Activated CD4-positive, alpha-beta T cell treated with anti-CD3 and anti-CD28 coated beads, Interleukin-2, amount 10 ng/mL, durations not matched to agents 7 days and 5 days (primary cell): ENCODE results near the gene PEAK3. TPM values are rescaled to one million over a fixed set of nuclear protein-coding genes. Genes with fewer than 3 reads are reported as not detected.

Experiments
- CTCF ChIA-PET: fragments of 350-600 bp; sonication (Branson Sonifier 250); formaldehyde crosslinking; loops from one replicate; lab custom pipeline; 2021; ENCODE audit warnings: antibody characterized with exemption; lab: Charles Lee
- POLR2A ChIA-PET: fragments of 350-600 bp; sonication (Branson Sonifier 250); formaldehyde crosslinking; loops from one replicate; lab custom pipeline; 2021; ENCODE audit warnings: antibody characterized with exemption; lab: Charles Lee
- DNase-seq: peaks from one replicate; pipeline ENCODE4 v3.0.0-alpha.2; 2020
- H3K27ac Mint-ChIP-seq: one replicate; pipeline ENCODE4 v1.8.0; 2021; ENCODE audit warnings: mild to moderate bottlenecking, moderate library complexity, mixed read lengths
- H3K27me3 Mint-ChIP-seq: one replicate; pipeline ENCODE4 v1.8.0; 2021; ENCODE audit warnings: mixed read lengths
- H3K36me3 Mint-ChIP-seq: one replicate; pipeline ENCODE4 v1.8.0; 2021; ENCODE audit warnings: low read depth, mixed read lengths
- H3K4me1 Mint-ChIP-seq: one replicate; pipeline ENCODE4 v1.8.0; 2021; ENCODE audit warnings: mixed read lengths
- H3K4me3 Mint-ChIP-seq: one replicate; pipeline ENCODE4 v1.8.0; 2021; ENCODE audit warnings: mild to moderate bottlenecking, moderate library complexity, mixed read lengths
- H3K9me3 Mint-ChIP-seq: one replicate; pipeline ENCODE4 v1.8.0; 2021; ENCODE audit warnings: mixed read lengths
- total RNA-seq, 2 experiments: library from RNA; stranded (reverse); gene quantifications; one replicate each; pipeline ENCODE4 v1.2.3, GENCODE V29; 2021

PEAK3 gene
- under 1 TPM; 0.17 to 0.25 TPM for total RNA-seq

- H3K27me3 Mint-ChIP-seq: peaks cover 5% of the 10 kb centered on the region
- peaks cover 16% of the 10 kb centered on the region for H3K4me1 Mint-ChIP-seq
- peak within 1 kb of the TSS; percentile 32 for H3K4me3 Mint-ChIP-seq
- no peaks in the 10 kb centered on the region for H3K36me3 Mint-ChIP-seq
- H3K27ac Mint-ChIP-seq: peak within 1 kb of the TSS; percentile 75
- no peaks in the 10 kb centered on the region for H3K9me3 Mint-ChIP-seq
- peak; percentile 44 for DNase-seq
- POLR2A ChIA-PET: no interaction called here
- CTCF ChIA-PET: interaction anchor here (1.1 to 1.4 kb wide), 2 partner anchors 9 to 262 kb away, joined by 4 to 5 read pairs; no protein-coding TSS in a partner anchor
Measured at GRCh38 chr19:2282062-2282861, at the start of gene PEAK3. Gene PEAK3 (minus strand): TSS chr19:2282175. CDS start chr19:2280931, 1,244 bp downstream.

GRCh38 chr19:2330632-2331284, 48.8 kb upstream of the PEAK3 start:
- peaks cover 2% of the 10 kb centered on the region for H3K9me3 Mint-ChIP-seq
- ChIA-PET CTCF (no interaction called here), POLR2A (no interaction called here)
- H3K4me3 Mint-ChIP-seq: peak overlapping the region; percentile 47
- peak overlapping the region; percentile 93 for H3K27ac Mint-ChIP-seq
- H3K36me3 Mint-ChIP-seq: peaks cover 22% of the 10 kb centered on the region
- peaks cover 62% of the 10 kb centered on the region for H3K4me1 Mint-ChIP-seq
- no peak for DNase-seq
- H3K27me3 Mint-ChIP-seq: no peaks in the 10 kb centered on the region

DNA sequence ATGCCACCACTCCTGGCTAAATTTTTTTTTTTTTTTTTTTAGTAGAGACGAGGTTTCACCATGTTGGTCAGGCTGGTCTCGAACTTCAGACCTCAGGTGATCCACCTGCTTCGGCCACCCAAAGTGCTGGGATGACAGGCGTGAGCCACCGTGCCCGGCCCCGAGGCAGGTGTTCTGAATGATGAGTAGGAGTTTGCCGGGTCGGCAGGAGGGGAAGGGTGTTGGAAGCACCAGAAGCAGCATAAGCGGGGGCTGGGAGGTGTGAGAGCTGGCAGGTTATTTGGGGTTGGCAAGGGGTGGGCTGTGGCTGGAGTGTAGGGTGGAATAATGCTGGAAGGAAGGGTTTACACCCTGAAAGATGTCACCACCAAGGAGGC, 48.3 kb upstream of the PEAK3 start:
- Mint-ChIP-seq H3K4me1 (peaks cover 65% of the 10 kb centered on the region), H3K4me3 (peak overlapping the region; percentile 47), H3K27ac (peak overlapping the region; percentile 73), H3K36me3 (peaks cover 23% of the 10 kb centered on the region), H3K27me3 (no peaks in the 10 kb centered on the region), H3K9me3 (no peaks in the 10 kb centered on the region)
- no peak for DNase-seq
- ChIA-PET CTCF (no interaction called here), POLR2A (interaction anchor here (0.7 kb wide), 1 partner anchor 60 kb away, joined by 3 read pairs; no protein-coding TSS in a partner anchor)

- no peaks in the 10 kb centered on the region for H3K9me3 Mint-ChIP-seq
- peaks cover 24% of the 10 kb centered on the region for H3K36me3 Mint-ChIP-seq
- H3K4me1 Mint-ChIP-seq: peaks cover 66% of the 10 kb centered on the region
Measured at GRCh38 chr19:2329501-2329916, 47.5 kb upstream of the PEAK3 start.

GRCh38 chr19:2329149-2329478, 47.1 kb upstream of the PEAK3 start:
- Mint-ChIP-seq H3K27me3 (no peaks in the 10 kb centered on the region), H3K9me3 (no peaks in the 10 kb centered on the region), H3K4me3 (peak overlapping the region; percentile 99), H3K4me1 (peaks cover 66% of the 10 kb centered on the region), H3K36me3 (peaks cover 24% of the 10 kb centered on the region), H3K27ac (peak overlapping the region; percentile 89)
- CTCF ChIA-PET: no interaction called here
- no peak for DNase-seq
- POLR2A ChIA-PET: no interaction called here

More at GRCh38 chr19:2329501-2329916, 47.5 kb upstream of the PEAK3 start:
- ChIA-PET POLR2A (interaction anchor here (0.7 kb wide), 1 partner anchor 60 kb away, joined by 3 read pairs; no protein-coding TSS in a partner anchor), CTCF (interaction anchor here (0.7 kb wide), 1 partner anchor 1849 kb away, joined by 3 read pairs; no protein-coding TSS in a partner anchor)
- Mint-ChIP-seq H3K4me3 (peak overlapping the region; percentile 99), H3K27me3 (no peaks in the 10 kb centered on the region), H3K27ac (peak overlapping the region; percentile 89)
- DNase-seq: no peak

DNA sequence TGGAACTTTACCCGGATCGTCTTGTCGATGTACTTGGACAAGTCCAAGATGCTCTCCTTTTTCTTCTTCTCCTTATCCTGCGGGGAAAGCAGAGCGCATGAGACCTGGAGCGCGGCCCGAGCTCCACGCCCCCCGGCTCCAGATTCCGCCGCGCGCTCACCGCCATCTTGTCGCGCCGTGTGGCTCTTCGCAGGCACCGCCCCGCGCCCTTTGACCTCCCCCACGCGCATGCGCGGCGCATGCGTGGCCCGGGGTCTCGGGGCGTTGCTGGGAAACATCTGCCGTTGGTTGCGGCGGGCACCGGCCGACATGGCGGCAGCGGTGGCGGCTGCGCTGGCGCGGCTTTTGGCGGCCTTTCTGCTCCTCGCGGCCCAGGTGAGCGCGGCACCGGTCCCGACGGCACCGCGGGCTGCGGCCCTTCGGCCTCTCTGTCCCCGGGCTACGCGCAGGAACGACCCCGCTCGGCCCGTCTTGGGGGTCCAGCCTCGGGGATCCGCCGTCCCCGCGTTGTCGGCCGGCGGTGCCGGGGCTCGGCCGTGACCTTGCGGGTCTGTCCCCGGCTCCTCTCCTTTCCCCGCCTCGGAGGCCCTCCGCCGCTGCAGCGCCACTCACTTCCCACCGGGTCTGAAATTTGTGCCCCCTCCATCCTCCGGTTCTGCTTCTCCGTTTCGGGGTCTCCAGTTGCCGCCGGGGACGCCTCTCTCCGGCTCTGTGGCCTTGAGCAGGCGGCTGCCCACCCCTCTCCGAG, 46.6 kb upstream of the PEAK3 start, which contains the start of the genes LSM7 and SPPL2B:
Gene LSM7 (minus strand): TSS at position 186 of the 748 bp plus-strand sequence. CDS start 20 bp downstream, at position 166.
Gene SPPL2B (plus strand): TSS at position 284 of the 748 bp plus-strand sequence. CDS start 26 bp downstream, at position 310.
- Mint-ChIP-seq H3K4me1 (peaks cover 64% of the 10 kb centered on the region), H3K36me3 (peaks cover 24% of the 10 kb centered on the region), H3K27me3 (no peaks in the 10 kb centered on the region), H3K4me3 (peak within 1 kb of the TSS; percentile 99), H3K9me3 (no peaks in the 10 kb centered on the region), H3K27ac (peak within 1 kb of the TSS; percentile 99)
- CTCF ChIA-PET: interaction anchor here (0.7 to 1.2 kb wide), 2 partner anchors 89 to 173 kb away, joined by 3 read pairs; no protein-coding TSS in a partner anchor
- POLR2A ChIA-PET: no interaction called here
- peak; percentile 92 for DNase-seq

GRCh38 chr19:2327773-2328400, 45.9 kb upstream of the PEAK3 start:
- ChIA-PET CTCF (interaction anchor here (0.5 to 1.2 kb wide), 5 partner anchors 14 to 172 kb away, joined by 3 to 4 read pairs (median 3); no protein-coding TSS in a partner anchor), POLR2A (interaction anchor here (0.7 kb wide), 1 partner anchor 42 kb away, joined by 4 read pairs; no protein-coding TSS in a partner anchor)
- peak overlapping the region; percentile 99 for H3K27ac Mint-ChIP-seq
- DNase-seq: peak; percentile 80
- peak overlapping the region; percentile 99 for H3K4me3 Mint-ChIP-seq
- H3K9me3 Mint-ChIP-seq: no peaks in the 10 kb centered on the region
- H3K27me3 Mint-ChIP-seq: no peaks in the 10 kb centered on the region
- H3K4me1 Mint-ChIP-seq: peaks cover 62% of the 10 kb centered on the region
- peaks cover 25% of the 10 kb centered on the region for H3K36me3 Mint-ChIP-seq

GRCh38 chr19:2326699-2327360, 44.9 kb upstream of the PEAK3 start:
- ChIA-PET POLR2A (interaction anchor here (0.6 kb wide), 1 partner anchor 283 kb away, joined by 3 read pairs; no protein-coding TSS in a partner anchor), CTCF (interaction anchor here (0.9 to 1.2 kb wide), 2 partner anchors 15 to 38 kb away, joined by 4 read pairs; no protein-coding TSS in a partner anchor)
- Mint-ChIP-seq H3K4me3 (peak overlapping the region; percentile 99), H3K4me1 (peaks cover 53% of the 10 kb centered on the region), H3K9me3 (no peaks in the 10 kb centered on the region), H3K27me3 (no peaks in the 10 kb centered on the region), H3K36me3 (peaks cover 26% of the 10 kb centered on the region), H3K27ac (peak overlapping the region; percentile 99)
- no peak for DNase-seq

DNA sequence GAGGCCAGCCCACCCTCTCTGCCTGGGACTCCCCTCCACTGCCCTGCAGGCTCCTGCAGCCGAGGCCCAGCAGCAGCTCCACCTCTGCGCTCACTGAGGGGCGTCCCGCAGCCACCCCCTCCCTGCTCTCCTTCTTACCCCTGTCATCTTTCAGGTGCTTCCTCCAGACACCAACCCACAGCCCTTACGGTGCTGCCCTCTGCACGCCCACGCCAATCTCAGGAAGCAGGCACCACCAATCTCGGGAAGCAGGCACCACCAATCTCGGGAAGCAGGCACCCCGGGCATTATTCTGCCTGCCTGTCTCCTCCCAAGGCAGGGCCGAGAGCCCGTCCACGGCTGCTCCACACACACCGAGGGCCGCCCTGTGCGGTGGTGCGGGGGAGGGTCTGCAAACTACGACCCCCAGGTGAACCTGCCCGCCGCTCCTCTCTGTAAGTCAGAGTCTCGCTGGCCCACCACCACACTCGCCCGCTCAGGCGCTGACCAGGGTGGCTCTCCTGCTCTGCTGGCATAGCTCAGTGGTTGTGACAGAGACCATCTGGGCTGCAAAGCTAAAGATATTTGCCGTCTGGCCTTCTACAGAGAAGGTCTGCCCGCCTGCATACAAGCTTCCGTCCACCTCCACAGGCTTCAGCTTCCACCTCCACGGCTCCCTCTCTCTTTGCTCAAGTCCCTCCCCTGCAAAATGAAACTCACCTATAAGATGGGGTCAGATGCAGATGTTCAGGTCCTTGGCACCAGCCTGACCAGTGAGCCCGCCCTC, 43.5 kb upstream of the PEAK3 start:
- peak overlapping the region; percentile 30 for H3K4me3 Mint-ChIP-seq
- no peaks in the 10 kb centered on the region for H3K27me3 Mint-ChIP-seq
- peak overlapping the region; percentile 68 for H3K27ac Mint-ChIP-seq
- H3K9me3 Mint-ChIP-seq: no peaks in the 10 kb centered on the region
- DNase-seq: no peak
- ChIA-PET CTCF (interaction anchor here (0.7 to 1.2 kb wide), 2 partner anchors 13 to 316 kb away, joined by 3 to 4 read pairs; no protein-coding TSS in a partner anchor), POLR2A (no interaction called here)
- peaks cover 26% of the 10 kb centered on the region for H3K36me3 Mint-ChIP-seq
- peaks cover 40% of the 10 kb centered on the region for H3K4me1 Mint-ChIP-seq

- Mint-ChIP-seq H3K27me3 (no peaks in the 10 kb centered on the region), H3K4me3 (no peak overlapping the region), H3K27ac (no peak overlapping the region), H3K36me3 (peaks cover 21% of the 10 kb centered on the region), H3K9me3 (no peaks in the 10 kb centered on the region), H3K4me1 (peaks cover 31% of the 10 kb centered on the region)
- CTCF ChIA-PET: interaction anchor here (1.3 kb wide), 1 partner anchor 516 kb away, joined by 3 read pairs; the partner anchor contains the start of gene ZNF555
- DNase-seq: no peak
- POLR2A ChIA-PET: no interaction called here
Measured at GRCh38 chr19:2324220-2324948, 42.4 kb upstream of the PEAK3 start.
